HEK293T (cell line): ENCODE data around the gene SH3BP2.

Experiments
- CTCF ChIA-PET: fragments of 350-600 bp; formaldehyde crosslinking; extraction: SDS; loops from one replicate; lab custom pipeline; 2021; ENCODE audit warnings: antibody characterized with exemption, inconsistent platforms; lab: Yijun Ruan, JAX
- POLR2A ChIA-PET: fragments of 350-600 bp; formaldehyde crosslinking; extraction: SDS; loops from one replicate; lab custom pipeline; 2020; ENCODE audit warnings: antibody characterized with exemption, inconsistent platforms; lab: Yijun Ruan, JAX
- DNase-seq: peaks from one replicate; pipeline ENCODE4 v3.0.0; 2012; ENCODE audit warnings: mixed read lengths; ENCODE audit errors: extremely low spot score
- ARNT ChIP-seq: fragments of 450-650 bp; IDR thresholded peaks from 2 replicates; pipeline ENCODE4 v1.6.1; 2017; ENCODE audit warnings: mild to moderate bottlenecking
- BHLHE40 ChIP-seq: fragments of 450-650 bp; IDR thresholded peaks from 2 replicates; pipeline ENCODE4 v1.6.1; 2016; ENCODE audit warnings: mild to moderate bottlenecking, moderate library complexity, borderline replicate concordance
- CTBP1 ChIP-seq: fragments of 450-650 bp; IDR thresholded peaks from 2 replicates; pipeline ENCODE4 v1.6.1; 2016; ENCODE audit warnings: borderline replicate concordance
- ELF4 ChIP-seq: fragments of 450-650 bp; IDR thresholded peaks from 2 replicates; pipeline ENCODE4 v1.6.1; 2017; ENCODE audit warnings: antibody characterized with exemption
- FOXA1 ChIP-seq: fragments of 450-650 bp; IDR thresholded peaks from 2 replicates; pipeline ENCODE4 v1.6.1; 2016; ENCODE audit warnings: mild to moderate bottlenecking
- FOXK2 ChIP-seq: fragments of 450-650 bp; IDR thresholded peaks from 2 replicates; pipeline ENCODE4 v1.6.1; 2016; ENCODE audit warnings: mild to moderate bottlenecking
- FOXM1 ChIP-seq: fragments of 450-650 bp; IDR thresholded peaks from 2 replicates; pipeline ENCODE4 v1.6.1; 2017; ENCODE audit warnings: mild to moderate bottlenecking, borderline replicate concordance
- HDGF ChIP-seq: fragments of 450-650 bp; IDR thresholded peaks from 2 replicates; pipeline ENCODE4 v1.6.1; 2017; ENCODE audit warnings: antibody characterized with exemption, borderline replicate concordance
- L3MBTL2 ChIP-seq: fragments of 450-650 bp; conservative IDR thresholded peaks from 2 replicates; pipeline ENCODE4 v1.6.1; 2016; ENCODE audit warnings: mild to moderate bottlenecking
- LEF1 ChIP-seq: fragments of 450-650 bp; IDR thresholded peaks from 2 replicates; pipeline ENCODE4 v1.6.1; 2017; ENCODE audit warnings: mild to moderate bottlenecking, borderline replicate concordance
- NFRKB ChIP-seq: fragments of 450-650 bp; IDR thresholded peaks from 2 replicates; pipeline ENCODE4 v1.6.1; 2016; ENCODE audit warnings: mild to moderate bottlenecking, moderate library complexity
- PKNOX1 ChIP-seq: fragments of 450-650 bp; IDR thresholded peaks from 2 replicates; pipeline ENCODE4 v1.6.1; 2016
- SP1 ChIP-seq: fragments of 450-650 bp; IDR thresholded peaks from 2 replicates; pipeline ENCODE4 v1.6.1; 2017
- SUZ12 ChIP-seq: fragments of 450-650 bp; IDR thresholded peaks from 2 replicates; pipeline ENCODE4 v1.6.1; 2016; ENCODE audit warnings: mild to moderate bottlenecking
- TARDBP ChIP-seq: fragments of 450-650 bp; IDR thresholded peaks from 2 replicates; pipeline ENCODE4 v1.6.1; 2016
- ZNF384 ChIP-seq: fragments of 450-650 bp; IDR thresholded peaks from 2 replicates; pipeline ENCODE4 v1.6.1; 2016

Gene SH3BP2

GRCh38 chr4:2745981-2746806 lies 46.7 kb upstream of the SH3BP2 start:
- no peak for TF ChIP-seq FOXA1
- TF ChIP-seq L3MBTL2 = no peak
- no peak for TF ChIP-seq ZNF384
- TF ChIP-seq ELF4 = no peak
- no peak for TF ChIP-seq NFRKB
- no peak for TF ChIP-seq LEF1
- POLR2A ChIA-PET = no interaction called here
- CTCF ChIA-PET = no interaction called here
- DNase-seq = no peak

- no peak for DNase-seq
- no peak for TF ChIP-seq FOXM1
- TF ChIP-seq L3MBTL2 = no peak
- TF ChIP-seq PKNOX1 = no peak
- TF ChIP-seq CTBP1 = no peak
- no peak for TF ChIP-seq HDGF
- no peak for TF ChIP-seq FOXA1
- TF ChIP-seq LEF1 = no peak
- TF ChIP-seq SP1 = no peak
- ChIA-PET POLR2A (no interaction called here), CTCF (no interaction called here)
Observed at GRCh38 chr4:2746891-2747695, 45.8 kb upstream of the SH3BP2 start.

DNA sequence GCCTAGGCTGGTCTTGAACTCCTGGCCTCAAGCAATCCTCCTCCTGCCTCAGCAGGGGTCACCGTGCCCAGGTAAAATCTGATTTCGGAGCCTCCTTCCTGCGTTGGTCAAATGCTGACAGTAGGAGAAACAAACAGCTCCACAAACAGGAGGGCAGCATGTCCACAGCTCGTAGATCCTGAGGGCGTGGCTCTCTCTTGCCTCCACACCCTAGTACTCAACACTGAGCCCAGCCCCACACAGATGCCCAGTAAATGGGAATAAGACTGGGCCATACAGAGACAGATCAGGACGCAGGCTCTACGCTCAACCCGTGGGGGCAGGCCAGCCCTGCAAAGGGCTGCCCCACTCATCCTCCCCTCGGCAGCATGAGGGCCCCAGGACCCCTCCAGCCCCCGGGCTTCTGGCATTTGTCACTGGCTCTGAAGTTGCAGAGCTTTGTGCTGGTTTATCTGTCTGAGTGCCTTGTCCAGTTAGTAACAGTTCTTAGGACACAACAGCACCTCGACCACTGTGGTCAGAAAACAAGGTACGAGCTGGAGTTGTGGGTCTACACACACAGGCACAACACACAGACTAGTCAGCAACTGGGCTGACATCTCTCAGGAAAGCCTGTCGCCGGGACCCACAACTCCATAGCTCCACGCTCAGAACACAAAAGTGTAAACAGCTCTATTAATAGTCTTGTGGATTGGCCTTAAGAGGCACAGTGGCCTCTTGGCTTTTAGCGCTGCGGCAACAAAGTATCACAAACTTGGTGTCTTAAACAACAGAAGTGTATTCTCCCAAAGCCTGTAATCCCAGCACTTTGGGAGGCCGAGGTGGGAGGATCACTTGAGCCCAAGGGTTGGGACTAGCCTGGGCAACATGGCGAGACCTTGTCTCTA lies 41.9 kb upstream of the SH3BP2 start:
- TF ChIP-seq SP1 (no peak), CTBP1 (no peak), L3MBTL2 (no peak), HDGF (no peak), FOXM1 (no peak), FOXA1 (no peak), TARDBP (no peak), ELF4 (no peak), PKNOX1 (no peak), SUZ12 (no peak), NFRKB (no peak), ARNT (no peak)
- POLR2A ChIA-PET = no interaction called here
- CTCF ChIA-PET = no interaction called here
- DNase-seq = no peak

DNA sequence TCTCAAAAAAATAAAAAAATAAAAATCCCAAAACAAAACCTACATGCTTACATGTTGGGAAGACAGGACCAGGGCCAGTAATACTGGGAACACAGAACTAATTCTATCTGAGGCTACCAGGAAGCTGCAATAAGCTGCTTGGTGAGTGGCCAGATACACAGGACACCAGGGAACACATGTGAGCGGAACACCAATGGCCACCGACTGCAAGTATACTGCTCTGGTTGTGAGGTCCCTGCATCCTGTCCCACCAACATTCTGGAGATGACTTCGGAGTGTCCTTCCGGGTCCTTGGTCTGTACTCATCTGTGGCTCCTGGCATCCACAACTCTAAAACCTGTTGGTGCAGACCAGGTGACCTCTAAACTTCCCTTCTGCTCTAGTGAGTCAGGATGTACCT lies 39.4 kb upstream of the SH3BP2 start:
- no peak for TF ChIP-seq L3MBTL2
- no peak for TF ChIP-seq TARDBP
- TF ChIP-seq SP1 = no peak
- TF ChIP-seq FOXA1 = no peak
- no peak for TF ChIP-seq LEF1
- no peak for TF ChIP-seq ZNF384
- no peak for TF ChIP-seq HDGF
- TF ChIP-seq BHLHE40 = no peak
- TF ChIP-seq NFRKB = no peak
- no peak for TF ChIP-seq ELF4
- TF ChIP-seq SUZ12 = no peak
- no peak for TF ChIP-seq FOXM1
- TF ChIP-seq ARNT = no peak
- TF ChIP-seq CTBP1 = no peak
- no peak for TF ChIP-seq FOXK2
- TF ChIP-seq PKNOX1 = no peak
- ChIA-PET CTCF (no interaction called here), POLR2A (no interaction called here)
- no peak for DNase-seq

DNA sequence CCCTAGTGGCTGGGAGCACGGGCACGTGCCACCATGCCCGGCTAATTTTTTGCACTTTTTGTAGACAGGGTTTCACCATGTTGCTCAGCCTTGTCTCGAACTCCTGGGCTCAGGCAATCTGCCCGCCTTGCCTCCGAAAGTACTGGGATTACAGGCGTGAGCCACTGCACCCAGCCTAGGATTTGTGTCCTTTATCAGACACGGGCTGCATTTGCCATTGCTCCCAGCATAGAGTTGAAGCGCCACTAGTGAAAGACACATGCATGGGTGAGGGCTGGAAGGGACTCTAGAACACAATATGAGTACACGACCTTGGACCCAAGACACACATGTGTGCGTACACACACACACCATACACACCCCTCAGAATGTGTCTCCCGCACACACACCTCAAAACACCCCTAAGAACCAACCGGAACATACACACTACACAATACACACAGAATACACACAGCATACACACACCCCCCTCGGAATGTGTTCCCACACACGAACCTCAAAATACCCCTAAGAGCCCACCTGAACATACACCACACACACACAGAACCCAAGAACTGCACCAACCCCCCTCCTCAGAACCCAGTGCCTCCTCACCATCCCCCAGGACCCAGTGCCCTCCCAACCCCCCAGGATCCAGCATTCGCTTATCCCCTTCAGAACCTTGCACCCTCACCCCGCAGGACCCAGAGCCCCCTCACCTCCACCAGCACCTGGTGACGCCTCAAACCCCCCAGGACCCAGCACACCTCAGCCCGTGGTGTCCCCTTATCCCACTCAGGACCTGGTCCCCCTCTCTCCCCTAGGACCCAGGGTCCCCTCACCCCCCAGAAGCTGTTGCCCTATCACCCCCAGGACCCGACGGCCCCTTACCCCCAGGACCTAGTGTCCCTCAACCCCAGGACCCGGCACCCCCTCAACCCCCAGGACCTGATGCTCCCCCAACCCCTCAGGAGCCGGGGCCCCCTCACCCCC lies 37.8 kb upstream of the SH3BP2 start:
- TF ChIP-seq FOXA1 = no peak
- TF ChIP-seq ELF4 = no peak
- TF ChIP-seq LEF1 = no peak
- no peak for TF ChIP-seq ZNF384
- no peak for DNase-seq
- CTCF ChIA-PET = no interaction called here
- POLR2A ChIA-PET = interaction anchor here (1.1 to 1.9 kb wide), 3 partner anchors 64 to 278 kb away, joined by 3 to 6 read pairs (median 4); no protein-coding TSS in a partner anchor
